Measurements from ENCODE around the gene RETNLB. TPM values are rescaled to one million over a fixed set of nuclear protein-coding genes. Genes with fewer than 3 reads are reported as not detected.

Gene RETNLB
- total RNA-seq, 1 donor from 2014 or later = not detected

Other genes starting within 250 kb of the RETNLB start
- gene MYH15, start 246.8 kb downstream of the RETNLB start, total RNA-seq = 0.03 TPM
- 0.45 TPM for gene CIP2A, start 168.0 kb downstream of the RETNLB start, total RNA-seq
- gene DZIP3, start 167.7 kb downstream of the RETNLB start, total RNA-seq = 2.8 TPM
- 0.13 TPM for gene TRAT1, start 65.4 kb upstream of the RETNLB start, total RNA-seq
- gene GUCA1C, start 196.5 kb upstream of the RETNLB start, total RNA-seq = not detected